ENCODE measurements around the gene SPHK2.

The SPHK2 gene

DNA sequence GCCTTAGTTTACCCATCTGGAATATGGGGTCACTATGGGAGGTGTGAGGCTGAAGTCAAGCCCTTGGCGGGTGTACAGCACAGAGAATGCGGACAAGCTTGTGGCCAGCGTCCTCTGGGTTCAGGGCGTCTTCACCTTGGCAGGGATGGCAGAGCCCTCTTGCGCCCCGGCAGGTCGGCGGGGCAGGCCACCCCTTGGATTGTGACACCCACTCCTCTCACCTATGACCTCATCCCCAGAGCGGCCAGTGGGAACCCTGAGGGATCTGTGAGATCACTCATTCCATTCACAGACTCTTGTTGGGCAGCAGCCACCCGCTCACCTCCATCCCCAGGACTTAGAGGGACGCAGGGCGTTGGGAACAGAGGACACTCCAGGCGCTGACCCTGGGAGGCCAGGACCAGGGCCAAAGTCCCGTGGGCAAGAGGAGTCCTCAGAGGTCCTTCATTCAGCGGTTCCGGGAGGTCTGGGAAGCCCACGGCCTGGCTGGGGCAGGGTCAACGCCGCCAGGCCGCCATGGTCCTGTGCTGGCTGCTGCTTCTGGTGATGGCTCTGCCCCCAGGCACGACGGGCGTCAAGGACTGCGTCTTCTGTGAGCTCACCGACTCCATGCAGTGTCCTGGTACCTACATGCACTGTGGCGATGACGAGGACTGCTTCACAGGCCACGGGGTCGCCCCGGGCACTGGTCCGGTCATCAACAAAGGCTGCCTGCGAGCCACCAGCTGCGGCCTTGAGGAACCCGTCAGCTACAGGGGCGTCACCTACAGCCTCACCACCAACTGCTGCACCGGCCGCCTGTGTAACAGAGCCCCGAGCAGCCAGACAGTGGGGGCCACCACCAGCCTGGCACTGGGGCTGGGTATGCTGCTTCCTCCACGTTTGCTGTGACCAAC lies 12.6 kb upstream of the SPHK2 start, which contains the start of gene SPACA4:
TSS of gene SPACA4 (plus strand) at position 280 of the 896 bp plus-strand sequence. CDS start at position 517, 237 bp downstream.
- no peak for DNase-seq

- no peak for DNase-seq
Measured at GRCh38 chr19:48607359-48607755, 11.9 kb upstream of the SPHK2 start.

DNA sequence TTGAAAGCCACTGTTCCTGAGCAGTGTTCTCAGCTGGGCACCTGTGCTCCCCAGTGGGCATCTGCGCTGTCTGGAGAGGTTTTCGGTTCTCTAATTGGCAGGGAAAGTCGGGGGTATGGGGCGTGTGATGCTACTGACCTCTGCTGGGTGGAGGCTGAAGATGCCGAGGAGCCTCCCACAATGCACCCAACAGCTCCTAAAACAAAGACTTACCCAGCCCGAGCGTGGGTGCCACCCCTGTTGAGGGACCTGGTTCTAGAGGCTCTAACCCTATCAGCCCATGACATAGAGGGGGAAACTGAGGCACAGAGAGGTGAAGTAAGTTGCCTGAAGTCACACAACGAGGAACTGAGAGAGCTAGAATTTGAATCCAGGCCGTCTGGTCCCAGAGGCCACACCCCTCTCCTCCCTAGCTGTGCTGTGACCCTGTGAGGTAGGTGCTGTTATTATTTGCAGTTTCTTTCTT lies 10.5 kb upstream of the SPHK2 start:
- peak; percentile 82 for DNase-seq

GRCh38 chr19:48609571-48610108 lies 9.7 kb upstream of the SPHK2 start:
- DNase-seq, result no peak

- DNase-seq, result no peak
Measured at GRCh38 chr19:48611872-48612271, 7.4 kb upstream of the SPHK2 start.

DNA sequence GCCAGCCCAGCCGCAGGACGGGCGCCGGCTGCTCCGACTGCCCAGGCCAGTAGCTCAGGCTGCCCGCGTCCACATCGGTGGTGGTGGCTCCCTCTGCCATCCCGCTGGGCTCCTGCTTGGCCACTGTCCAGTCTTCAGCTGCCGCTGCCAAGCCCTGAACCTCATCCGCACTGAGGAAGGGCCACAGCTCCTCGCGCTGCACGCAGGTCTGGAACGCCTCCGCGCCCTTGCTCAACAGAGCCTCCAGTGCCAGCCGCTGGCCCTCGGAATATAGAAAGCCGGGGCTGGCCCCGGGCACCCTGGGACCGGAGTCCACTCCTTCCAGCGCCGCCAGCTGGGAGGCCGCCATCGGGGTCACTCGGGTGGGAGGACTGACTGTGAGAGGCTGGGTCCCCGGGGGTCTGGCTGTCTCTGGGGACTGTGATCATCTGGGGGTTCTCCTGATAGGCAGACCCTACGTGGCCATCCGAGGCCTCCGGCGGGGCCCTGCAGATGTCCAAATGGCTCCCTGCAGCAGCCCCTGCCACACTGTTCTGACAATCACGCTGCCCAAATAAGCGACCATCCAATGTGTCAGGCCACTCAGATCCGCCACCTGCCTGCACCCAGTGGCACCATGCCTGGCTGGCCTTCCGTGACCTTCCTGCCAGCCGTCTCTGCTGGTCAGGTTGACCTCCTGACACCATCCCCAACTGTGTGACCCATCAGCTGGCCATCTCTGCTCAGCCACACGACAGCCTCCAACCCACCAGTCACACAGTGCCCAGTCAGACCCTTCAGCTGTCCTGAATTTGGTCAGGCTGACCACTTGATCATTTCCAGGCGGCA lies 6.1 kb upstream of the SPHK2 start:
- DNase-seq, result no peak

- no peak for DNase-seq
Measured at GRCh38 chr19:48613852-48614435, 5.4 kb upstream of the SPHK2 start.

DNA sequence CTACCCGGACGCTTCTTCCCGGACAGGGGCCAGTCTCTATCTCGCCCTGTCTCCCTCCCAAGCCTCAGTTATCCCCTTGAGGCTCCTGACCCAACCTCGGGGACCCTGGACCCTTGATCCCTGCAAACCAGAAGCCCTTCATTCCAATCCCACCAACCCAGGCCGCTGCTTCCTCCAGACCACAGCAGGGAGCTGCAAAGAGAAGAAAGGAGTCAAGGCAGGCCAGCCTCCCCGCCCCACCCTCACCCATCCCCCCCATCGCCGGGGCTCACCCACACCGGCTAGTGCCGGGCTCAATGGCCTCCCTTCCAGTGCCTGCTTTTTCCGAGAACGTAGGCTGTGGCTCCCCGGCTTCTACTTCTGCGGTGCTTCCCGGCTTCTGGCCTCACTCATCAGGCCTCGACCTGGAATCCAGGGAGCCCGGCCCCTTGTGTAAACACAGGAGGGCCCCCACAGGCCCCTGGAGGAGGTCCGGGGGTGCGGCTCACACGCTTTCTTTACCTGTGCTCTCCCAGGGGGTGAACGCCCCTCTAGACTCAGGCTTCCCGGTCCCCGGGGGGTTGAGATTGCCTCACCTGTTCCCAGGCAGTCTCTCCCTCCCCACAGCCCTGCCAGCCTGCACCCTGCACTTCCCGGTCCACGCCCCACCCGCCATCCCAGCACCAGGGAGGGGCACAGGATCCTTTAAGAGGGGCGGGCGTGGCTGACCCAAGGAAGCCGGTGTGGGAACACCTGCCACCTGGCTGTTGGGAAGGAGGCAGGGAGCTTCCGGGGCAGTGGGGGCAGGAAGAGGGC lies 4.7 kb upstream of the SPHK2 start, which contains the start of gene FAM83E:
TSS of gene FAM83E (minus strand) at position 641 of the 795 bp plus-strand sequence. CDS start 1,704 bp downstream, outside the sequence.
- peak; percentile 97 for DNase-seq

- DNase-seq, result peak; percentile 68
Measured at GRCh38 chr19:48615231-48616040, 3.9 kb upstream of the SPHK2 start.

GRCh38 chr19:48616041-48616436 lies 3.3 kb upstream of the SPHK2 start:
- peak; percentile 48 for DNase-seq

DNA sequence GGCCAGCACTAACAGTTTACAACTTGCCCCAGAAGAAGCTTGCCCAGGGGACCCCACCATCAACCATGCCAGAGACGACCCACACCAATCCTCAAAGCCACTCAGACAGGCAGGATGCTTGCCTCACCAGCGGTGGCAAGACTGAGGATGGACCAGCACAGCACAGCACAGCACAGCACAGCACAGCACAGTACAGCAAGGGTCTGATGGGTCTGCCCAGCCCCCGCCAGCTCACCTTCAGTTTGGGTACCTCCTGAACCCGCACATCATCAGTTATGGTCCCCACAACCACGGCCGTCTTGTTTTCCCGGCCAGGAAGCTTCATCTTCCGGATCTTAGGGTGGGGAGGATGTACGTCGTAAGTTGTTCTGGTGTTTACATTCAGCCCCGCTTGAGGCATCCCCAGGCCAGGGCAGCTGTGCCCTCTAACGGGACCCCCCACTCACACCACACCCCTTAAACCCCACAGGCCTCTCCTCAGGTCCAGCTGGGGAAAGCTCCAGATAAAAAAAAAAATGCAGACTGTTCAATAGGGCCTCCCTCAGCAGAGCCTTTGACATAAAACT lies 2.7 kb upstream of the SPHK2 start:
- no peak for DNase-seq

DNA sequence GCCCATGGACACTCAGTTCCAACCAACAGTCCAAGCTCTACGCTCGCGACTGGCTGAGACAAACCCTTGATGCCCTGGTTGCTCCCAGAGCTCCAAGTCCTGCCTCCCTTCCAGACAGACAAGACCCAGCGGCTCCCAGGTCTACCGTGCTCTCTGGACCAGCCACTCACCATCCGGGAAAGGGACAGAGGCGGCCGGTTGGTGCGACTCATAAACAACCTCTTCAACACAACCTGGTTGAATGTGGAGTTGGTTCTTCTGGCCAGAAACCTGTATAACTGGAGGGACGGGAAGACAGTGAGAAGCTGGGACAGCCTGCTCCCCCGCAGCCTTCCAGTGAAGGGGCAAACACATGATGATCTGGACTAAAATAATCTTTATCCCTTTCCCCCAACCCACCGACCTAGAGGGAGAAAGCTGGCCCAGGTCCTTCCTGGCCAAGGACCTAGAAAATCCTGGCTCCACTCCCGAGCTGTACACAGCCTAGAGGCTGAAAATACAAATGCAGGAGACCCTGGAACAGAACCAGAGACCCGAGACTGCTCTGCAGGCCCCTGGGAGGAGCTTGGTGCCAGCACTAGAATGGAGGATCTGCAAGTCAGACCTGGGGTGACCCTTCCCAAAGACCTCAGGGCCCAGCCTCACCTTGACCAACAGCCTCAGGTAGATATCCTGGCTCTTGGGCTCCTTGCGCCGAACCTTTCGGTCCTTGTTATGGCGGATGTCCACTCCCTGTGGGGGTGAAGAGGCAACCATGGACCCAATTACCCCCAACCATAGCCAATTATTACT lies 2.0 kb upstream of the SPHK2 start:
- peak; percentile 62 for DNase-seq

DNA sequence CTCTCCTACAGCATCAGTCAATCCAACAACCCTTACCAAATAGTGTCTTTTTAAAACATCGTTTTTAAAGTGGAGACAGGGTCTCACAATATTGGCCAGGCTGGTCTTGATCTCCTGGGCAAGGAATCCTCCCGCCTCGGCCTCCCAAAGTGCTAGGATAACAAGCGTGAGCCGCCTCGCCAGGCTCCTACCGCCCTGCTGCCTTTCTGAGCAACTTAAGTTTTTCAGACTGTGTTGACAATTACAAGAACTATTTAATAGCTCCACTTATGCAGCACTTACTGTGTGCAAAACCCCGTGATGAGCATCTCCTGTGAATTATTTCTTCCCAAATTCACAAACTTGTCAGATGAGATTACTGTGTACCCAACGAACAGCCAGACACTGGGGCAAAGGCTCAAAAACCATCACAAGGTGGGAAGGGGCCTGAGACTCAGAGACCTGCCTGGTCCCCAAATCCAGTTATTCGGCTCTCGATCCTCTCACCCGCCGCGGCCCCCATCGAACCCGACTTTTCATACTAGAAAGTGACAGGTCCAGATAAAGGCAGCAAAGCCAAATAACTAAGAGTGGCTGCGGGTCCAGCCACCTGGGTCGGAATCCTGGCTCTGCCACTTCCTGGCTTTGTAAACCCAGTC lies 909 bp upstream of the SPHK2 start:
- DNase-seq, result peak; percentile 43

DNA sequence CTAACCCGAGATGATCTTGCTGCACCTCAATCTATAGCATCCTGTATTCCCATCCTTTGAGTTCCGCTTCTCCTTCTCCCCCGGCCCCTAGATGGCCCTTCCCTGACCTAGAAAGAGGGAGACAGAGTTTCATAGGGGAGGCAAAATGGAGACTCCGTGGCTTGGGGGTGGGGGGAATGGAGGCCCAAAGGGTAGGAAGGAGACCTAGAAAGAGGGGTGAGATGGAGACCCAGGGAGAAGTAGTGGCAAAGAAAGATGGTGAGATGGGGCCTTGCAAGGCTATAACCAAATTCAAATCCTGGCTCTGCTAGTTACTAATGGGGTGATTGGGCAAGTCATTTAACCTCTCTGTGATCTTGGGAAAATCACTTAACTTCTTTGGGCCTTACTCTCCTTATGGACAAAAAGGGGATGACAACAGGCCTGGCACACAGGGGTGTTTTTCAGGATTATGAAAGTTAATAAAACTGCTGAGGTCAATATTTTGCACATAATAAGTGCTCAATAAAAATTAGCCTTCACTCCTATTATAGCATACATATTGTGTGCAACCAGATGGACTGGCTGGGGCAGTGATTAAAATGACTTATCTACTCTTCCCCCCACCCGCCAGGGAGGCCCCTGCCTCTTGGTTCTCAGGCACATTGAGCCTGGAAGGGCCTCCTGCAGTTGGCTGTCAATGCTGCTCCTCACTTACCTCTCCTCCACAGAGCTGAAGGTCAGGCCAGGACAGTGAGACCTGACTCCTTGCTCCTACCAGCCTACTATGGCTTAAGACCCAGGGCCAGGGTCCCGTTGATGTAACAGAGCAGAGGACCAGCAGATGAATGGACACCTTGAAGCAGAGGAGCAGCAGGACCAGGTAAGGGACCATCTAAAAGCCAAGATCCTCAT lies 633 bp downstream of the SPHK2 start:
- DNase-seq, result peak; percentile 64

- DNase-seq, result peak; percentile 49
Measured at GRCh38 chr19:48623556-48624066, 4.3 kb downstream of the SPHK2 start.

DNA sequence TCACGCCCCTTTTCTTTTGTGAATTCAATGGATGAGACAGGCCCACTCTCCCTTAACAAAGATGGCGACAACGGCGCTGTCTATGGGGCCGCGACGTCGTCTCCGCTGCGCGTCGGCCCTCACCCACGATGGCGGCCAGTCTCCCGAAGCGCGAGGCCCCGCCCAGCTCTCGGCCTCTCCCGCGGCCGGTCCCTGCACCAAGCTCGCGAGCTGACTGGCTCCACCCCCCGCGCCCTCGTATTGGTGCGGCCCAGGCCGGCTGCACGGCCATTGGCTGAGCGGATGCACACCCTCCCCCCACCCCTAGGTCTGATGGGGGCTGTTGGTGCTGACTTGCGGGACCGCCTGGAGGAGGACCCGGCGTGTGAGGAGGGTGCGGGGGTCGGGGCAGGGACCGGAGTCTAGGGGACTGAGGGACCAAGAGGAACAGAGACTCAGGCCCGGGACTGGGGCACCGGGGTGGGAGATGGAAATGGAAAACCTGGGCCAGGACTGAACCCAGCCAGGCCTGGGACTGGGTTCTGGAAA lies 4.8 kb downstream of the SPHK2 start:
- DNase-seq, result peak; percentile 99

Measured in DMS53 (cell line).